Body of pancreas (tissue), 4 donors: ENCODE measurements around the gene SH3BP1.

Source experiments
- POLR2A ChIP-seq, 3 donors: fragments of 450-650 bp; IDR thresholded peaks; one replicate each; pipeline ENCODE4 v1.6.1; 2016; ENCODE audit warnings: antibody characterized with exemption in 3 of 3, mild to moderate bottlenecking in 2 of 3
- TF ChIP-seq, protein P1 (sequence below), 7 experiments: fragments of 450-650 bp in 4 of 7; fragments of 200-600 bp in 3 of 7; sonication (generic) in 3 of 7; IDR thresholded peaks; one replicate each; pipeline ENCODE4 v1.5.1; 2016 to 2019; ENCODE audit warnings: antibody characterized with exemption in 7 of 7

DNA sequence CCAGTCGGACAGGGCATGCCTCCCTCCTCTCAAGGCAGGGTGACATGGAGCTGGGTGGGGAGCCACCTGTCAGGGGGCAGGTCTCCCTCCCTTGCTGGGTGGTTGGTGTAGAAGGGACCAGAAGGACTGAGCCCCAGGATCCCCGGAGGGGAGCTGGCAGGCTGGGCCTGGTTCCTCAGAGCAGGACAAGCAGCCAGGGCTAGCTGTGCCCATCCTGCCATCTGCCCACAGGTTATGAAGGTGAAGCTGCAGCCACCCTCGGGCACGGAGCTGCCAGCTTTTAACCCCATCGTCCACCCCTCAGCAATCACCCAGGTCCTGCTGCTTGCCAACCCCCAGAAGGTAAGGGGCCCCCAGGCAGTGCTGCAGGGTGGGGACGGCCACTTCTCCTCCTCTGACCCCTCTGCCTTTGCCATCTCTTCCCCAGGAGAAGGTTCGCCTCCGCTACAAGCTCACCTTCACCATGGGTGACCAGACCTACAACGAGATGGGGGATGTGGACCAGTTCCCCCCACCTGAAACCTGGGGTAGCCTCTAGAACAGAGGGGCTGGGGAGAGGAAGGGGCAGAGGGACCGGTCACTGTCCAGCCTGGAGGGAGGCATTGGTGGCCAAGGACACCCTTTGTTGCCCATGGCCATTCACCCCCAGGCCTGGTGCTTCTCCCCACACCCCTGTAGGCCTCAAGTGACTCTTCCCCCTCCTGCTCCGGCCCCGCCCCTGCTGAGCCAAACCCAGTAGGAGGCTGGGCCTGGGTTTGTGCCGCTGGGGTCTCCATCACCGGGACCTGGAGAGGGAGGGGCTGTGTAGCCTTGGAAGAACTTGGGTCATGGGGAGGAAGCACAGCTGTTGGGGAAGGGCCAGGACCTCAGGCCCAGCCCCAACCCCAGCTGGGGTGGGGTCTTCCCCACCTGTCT, 7.0 kb upstream of the SH3BP1 start:
- TF ChIP-seq, protein P1, sequence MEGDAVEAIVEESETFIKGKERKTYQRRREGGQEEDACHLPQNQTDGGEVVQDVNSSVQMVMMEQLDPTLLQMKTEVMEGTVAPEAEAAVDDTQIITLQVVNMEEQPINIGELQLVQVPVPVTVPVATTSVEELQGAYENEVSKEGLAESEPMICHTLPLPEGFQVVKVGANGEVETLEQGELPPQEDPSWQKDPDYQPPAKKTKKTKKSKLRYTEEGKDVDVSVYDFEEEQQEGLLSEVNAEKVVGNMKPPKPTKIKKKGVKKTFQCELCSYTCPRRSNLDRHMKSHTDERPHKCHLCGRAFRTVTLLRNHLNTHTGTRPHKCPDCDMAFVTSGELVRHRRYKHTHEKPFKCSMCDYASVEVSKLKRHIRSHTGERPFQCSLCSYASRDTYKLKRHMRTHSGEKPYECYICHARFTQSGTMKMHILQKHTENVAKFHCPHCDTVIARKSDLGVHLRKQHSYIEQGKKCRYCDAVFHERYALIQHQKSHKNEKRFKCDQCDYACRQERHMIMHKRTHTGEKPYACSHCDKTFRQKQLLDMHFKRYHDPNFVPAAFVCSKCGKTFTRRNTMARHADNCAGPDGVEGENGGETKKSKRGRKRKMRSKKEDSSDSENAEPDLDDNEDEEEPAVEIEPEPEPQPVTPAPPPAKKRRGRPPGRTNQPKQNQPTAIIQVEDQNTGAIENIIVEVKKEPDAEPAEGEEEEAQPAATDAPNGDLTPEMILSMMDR (IDR thresholded peaks at IDR 0.05) = no peak
- no peak for TF ChIP-seq POLR2A (IDR thresholded peaks at IDR 0.05)
